ENCODE measurements around the gene DNAJC5G. TPM values are rescaled to one million over a fixed set of nuclear protein-coding genes. Genes with fewer than 3 reads are reported as not detected.

Gene DNAJC5G
- total and polyA plus RNA-seq, 9 of the 15 experiments (the other 6 are each of a cell fraction or from before 2014, with no cell fraction given), result not detected

DNA sequence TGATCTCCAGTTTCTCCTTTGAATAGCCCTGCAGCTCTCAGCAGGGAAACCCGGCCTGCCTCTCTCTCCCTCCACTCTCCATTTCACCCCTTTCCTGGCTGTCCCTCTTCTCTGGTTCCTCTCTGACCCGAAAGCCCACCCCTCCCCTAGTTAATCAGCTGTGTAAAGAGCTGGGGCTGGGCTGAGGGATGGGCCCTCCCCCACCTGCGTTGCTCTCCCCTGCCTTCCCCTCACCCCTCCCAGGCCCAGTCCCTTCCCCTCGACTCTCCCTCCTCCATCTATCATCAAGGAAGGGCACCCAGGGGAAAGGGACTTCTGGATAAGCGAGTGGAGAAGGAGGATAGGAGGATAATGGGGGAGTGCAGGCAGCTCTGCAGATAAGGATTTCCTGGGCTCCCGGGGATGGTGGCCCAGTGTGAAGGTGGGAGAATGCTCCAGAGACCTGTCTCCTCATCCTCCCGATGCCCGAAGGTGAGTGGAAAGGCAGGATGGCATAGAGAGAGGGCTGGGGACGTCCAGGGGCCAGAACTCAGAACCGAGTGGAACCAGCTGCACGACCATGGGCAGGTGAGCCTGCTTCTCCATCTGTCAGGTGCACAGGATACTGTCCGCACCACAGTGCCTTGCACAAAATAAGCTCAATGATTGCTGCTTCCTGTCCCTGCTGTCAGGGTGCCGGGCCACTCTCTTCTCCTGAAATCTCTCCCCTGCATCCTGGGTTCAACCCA is 24.4 kb upstream of the DNAJC5G start:
- intact Hi-C loops (cut with micrococcal nuclease), result loop anchor here (1.0 kb wide), 2 partner anchors 29 to 52 kb away; no protein-coding TSS in a partner anchor

DNA sequence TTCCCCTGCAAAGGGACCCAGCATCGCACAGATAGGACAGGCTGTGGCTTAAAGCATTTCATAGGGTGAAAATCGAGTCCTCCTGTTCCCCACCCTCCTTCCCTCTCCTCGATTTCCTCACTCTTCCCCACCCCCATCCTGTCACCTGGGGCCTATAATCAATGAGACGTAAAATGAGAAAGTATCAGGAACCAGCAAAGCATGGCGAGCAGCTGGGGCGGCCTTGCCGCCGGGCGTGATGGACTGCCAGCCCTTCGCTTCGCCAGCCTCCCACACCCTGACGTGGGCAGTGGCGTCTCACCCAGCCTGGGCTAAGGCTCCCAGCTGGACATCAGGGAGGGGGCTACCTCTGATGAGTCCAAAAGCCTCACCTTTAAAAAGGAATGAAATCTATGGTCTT is 23.5 kb upstream of the DNAJC5G start:
- Histone ChIP-seq H3K9me3 (replicated peaks; ENCODE audit: control insufficient read depth, insufficient read depth, low read depth, low read length) (no peaks in the 10 kb centered on the region), H3K9me1 (ENCODE audit: control insufficient read depth, insufficient read depth, low read length) (no peaks in the 10 kb centered on the region), H3K4me3 (no peak overlapping the region), H3K27ac (ENCODE audit: extremely low read depth, low read depth, low read length) (no peak overlapping the region), H4K20me1 (replicated peaks; ENCODE audit: control insufficient read depth, insufficient read depth, low read length) (no peaks in the 10 kb centered on the region; the same call in 1 of the 2 replicates), H3K36me3 (ENCODE audit: control insufficient read depth, insufficient read depth, low read length) (no peaks in the 10 kb centered on the region), H3K9ac (ENCODE audit: insufficient read depth in 1 of 2, low read depth in 2 of 2, low read length in 2 of 2) (no peak overlapping the region), H3K4me2 (ENCODE audit: insufficient read depth, low read length) (no peak overlapping the region), H2AFZ (ENCODE audit: low read depth, low read length) (no peak overlapping the region), H3K79me2 (ENCODE audit: control insufficient read depth, insufficient read depth, low read length) (no peaks in the 10 kb centered on the region), H3K4me1 (replicated peaks in 1 of 2; ENCODE audit: control insufficient read depth in 2 of 2, insufficient read depth in 2 of 2, low read length in 2 of 2) (peaks cover 15 to 30% of the 10 kb centered on the region in 2 experiments), H3K27me3 (ENCODE audit: control insufficient read depth in 2 of 2, insufficient read depth in 2 of 2, low read length in 2 of 2) (peaks cover 0 to 6% of the 10 kb centered on the region in 2 experiments; a peak in 1 of 5 replicates)
- POLR2A ChIA-PET, result interaction anchor here (0.6 to 1.0 kb wide), 2 partner anchors 16 to 534 kb away, joined by 3 read pairs; no protein-coding TSS in a partner anchor
- CTCF ChIA-PET (ENCODE audit: low intra/inter-chr PET ratio), result interaction anchor here (0.9 kb wide), 1 partner anchor 51 kb away, joined by 7 read pairs; no protein-coding TSS in a partner anchor
- no peak for FAIRE-seq
- no TSS peak for BruUV-seq (replicated peaks)
- ATAC-seq, result no peak
- TF ChIP-seq, protein P1, sequence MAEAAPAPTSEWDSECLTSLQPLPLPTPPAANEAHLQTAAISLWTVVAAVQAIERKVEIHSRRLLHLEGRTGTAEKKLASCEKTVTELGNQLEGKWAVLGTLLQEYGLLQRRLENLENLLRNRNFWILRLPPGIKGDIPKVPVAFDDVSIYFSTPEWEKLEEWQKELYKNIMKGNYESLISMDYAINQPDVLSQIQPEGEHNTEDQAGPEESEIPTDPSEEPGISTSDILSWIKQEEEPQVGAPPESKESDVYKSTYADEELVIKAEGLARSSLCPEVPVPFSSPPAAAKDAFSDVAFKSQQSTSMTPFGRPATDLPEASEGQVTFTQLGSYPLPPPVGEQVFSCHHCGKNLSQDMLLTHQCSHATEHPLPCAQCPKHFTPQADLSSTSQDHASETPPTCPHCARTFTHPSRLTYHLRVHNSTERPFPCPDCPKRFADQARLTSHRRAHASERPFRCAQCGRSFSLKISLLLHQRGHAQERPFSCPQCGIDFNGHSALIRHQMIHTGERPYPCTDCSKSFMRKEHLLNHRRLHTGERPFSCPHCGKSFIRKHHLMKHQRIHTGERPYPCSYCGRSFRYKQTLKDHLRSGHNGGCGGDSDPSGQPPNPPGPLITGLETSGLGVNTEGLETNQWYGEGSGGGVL (CRISPR knock-in tag; IDR thresholded peaks at IDR 0.05), result no peak
- TF ChIP-seq NEUROD1 (IDR thresholded peaks at IDR 0.05; ENCODE audit: borderline replicate concordance, low read depth, low read length, partially characterized antibody) (no peak), TRIM24 (IDR thresholded peaks at IDR 0.05) (no peak), GTF2A2 (tag; IDR thresholded peaks at IDR 0.05) (no peak), CXXC5 (CRISPR knock-in tag; IDR thresholded peaks at IDR 0.05) (no peak), SMAD4 (CRISPR knock-in tag; conservative IDR thresholded peaks at IDR 0.05) (no peak), NFIX (CRISPR knock-in tag; IDR thresholded peaks at IDR 0.05; ENCODE audit: low read depth) (no peak), BHLHE40 (IDR thresholded peaks at IDR 0.05; ENCODE audit: low read length) (no peak), ZSCAN32 (CRISPR knock-in tag; IDR thresholded peaks at IDR 0.05) (no peak), ZNF507 (tag; conservative IDR thresholded peaks at IDR 0.05) (no peak), ATF7 (IDR thresholded peaks at IDR 0.05) (no peak)
- DNase-seq (ENCODE audit: extremely low read depth in 1 of 4, low spot score in 3 of 4), result no peak
- intact Hi-C loops (cut with micrococcal nuclease) (no loop called here), in situ Hi-C loops (cut with MboI) (no loop called here)
- WGBS (ENCODE audit: insufficient coverage, low coverage, missing lambda C conversion rate), result 63% methylated on average over 10 of the region's 13 CpGs

More for the DNA sequence above, 24.4 kb upstream of the DNAJC5G start:
- H3K27ac ChIP-seq (ENCODE audit: extremely low read depth, low read depth, low read length), result no peak overlapping the region; the same call in 2 of the 3 replicates
- peak overlapping the region; percentile 95 for H2AFZ ChIP-seq (ENCODE audit: low read depth, low read length)
- CTCF ChIA-PET (ENCODE audit: low intra/inter-chr PET ratio), result interaction anchor here (0.6 to 2.2 kb wide), 4 partner anchors 29 to 432 kb away, joined by 4 to 23 read pairs (median 11); no protein-coding TSS in a partner anchor
- in situ Hi-C loops (cut with MboI), result no loop called here
- DNase-seq (ENCODE audit: extremely low read depth in 1 of 4, low spot score in 3 of 4) (peak in 2 of 4 experiments; percentile 39 to 44), ATAC-seq (no peak), FAIRE-seq (no peak)
- no peaks in the 10 kb centered on the region for H3K9me3 ChIP-seq (replicated peaks; ENCODE audit: control insufficient read depth, insufficient read depth, low read depth, low read length)
- peak overlapping the region in 1 of 2 experiments; percentile 87; a peak in 3 of 4 replicates for H3K9ac ChIP-seq (ENCODE audit: insufficient read depth in 1 of 2, low read depth in 2 of 2, low read length in 2 of 2)
- H3K36me3 ChIP-seq (ENCODE audit: control insufficient read depth, insufficient read depth, low read length), result no peaks in the 10 kb centered on the region
- 34% methylated on average over 13 of the region's 13 CpGs for WGBS (ENCODE audit: insufficient coverage, low coverage, missing lambda C conversion rate)
- H3K4me3 ChIP-seq, result no peak overlapping the region
- 0 out of 2 replicates have a peak, but pooled peaks have one; percentile 28 for TF ChIP-seq CBFA2T3 (IDR thresholded peaks at IDR 0.05)
- TF ChIP-seq SNIP1 (IDR thresholded peaks at IDR 0.05; ENCODE audit: low read depth), result no peak
- TF ChIP-seq L3MBTL2 (IDR thresholded peaks at IDR 0.05), result 0 out of 2 replicates have a peak, but pooled peaks have one; percentile 5
- no peak for TF ChIP-seq MECOM (CRISPR knock-in tag; IDR thresholded peaks at IDR 0.05)
- 0 out of 2 replicates have a peak, but pooled peaks have one; percentile 4 for TF ChIP-seq PHF8 (IDR thresholded peaks at IDR 0.05; ENCODE audit: borderline replicate concordance, low read length)
- no peak for TF ChIP-seq MCM7 (IDR thresholded peaks at IDR 0.05)
- no peaks in the 10 kb centered on the region for H3K27me3 ChIP-seq (ENCODE audit: control insufficient read depth in 2 of 2, insufficient read depth in 2 of 2, low read length in 2 of 2)
- POLR2A ChIA-PET, result interaction anchor here (0.8 to 1.0 kb wide), 2 partner anchors 15 to 20 kb away, joined by 3 read pairs; no protein-coding TSS in a partner anchor
- H3K4me1 ChIP-seq (replicated peaks in 1 of 2; ENCODE audit: control insufficient read depth in 2 of 2, insufficient read depth in 2 of 2, low read length in 2 of 2), result peaks cover 15 to 26% of the 10 kb centered on the region in 2 experiments
- no peak overlapping the region; the same call in 1 of the 2 replicates for H3K4me2 ChIP-seq (ENCODE audit: insufficient read depth, low read length)
- H4K20me1 ChIP-seq (replicated peaks; ENCODE audit: control insufficient read depth, insufficient read depth, low read length), result no peaks in the 10 kb centered on the region; the same call in 1 of the 2 replicates
- no peaks in the 10 kb centered on the region for H3K9me1 ChIP-seq (ENCODE audit: control insufficient read depth, insufficient read depth, low read length)
- H3K79me2 ChIP-seq (ENCODE audit: control insufficient read depth, insufficient read depth, low read length), result no peaks in the 10 kb centered on the region
- no TSS peak for BruUV-seq (replicated peaks)

Measured in K562 (cell line).